Measurements from ENCODE around the gene JAML. TPM values are rescaled to one million over a fixed set of nuclear protein-coding genes. Genes with fewer than 3 reads are reported as not detected.

The JAML gene
- total RNA-seq, 1 experiment from 2014 or later = not detected

GRCh38 chr11:118236170-118236569 is 11.4 kb upstream of the JAML start:
- H3K4me3 Mint-ChIP-seq (ENCODE audit: unreplicated experiment) = no peak overlapping the region
- BruUV-seq (replicated peaks) = no TSS peak
- ChIA-PET CTCF (no interaction called here), POLR2A (no interaction called here)
- TF ChIP-seq CTCF (IDR thresholded peaks at IDR 0.05; ENCODE audit: unreplicated experiment) = no peak
- peaks cover 27% of the 10 kb centered on the region for H3K36me3 Mint-ChIP-seq (ENCODE audit: insufficient read depth, unreplicated experiment)
- no peak for DNase-seq (ENCODE audit: unreplicated experiment)
- no peak overlapping the region for H3K27ac Mint-ChIP-seq (ENCODE audit: low read depth, unreplicated experiment)
- peaks cover 5% of the 10 kb centered on the region for H3K4me1 Mint-ChIP-seq (ENCODE audit: insufficient read depth, unreplicated experiment)
- no peaks in the 10 kb centered on the region for H3K9me3 Mint-ChIP-seq (ENCODE audit: unreplicated experiment)
- intact Hi-C loops (cut with micrococcal nuclease) = no loop called here
- H3K27me3 Mint-ChIP-seq (ENCODE audit: insufficient read depth, unreplicated experiment) = no peaks in the 10 kb centered on the region

DNA sequence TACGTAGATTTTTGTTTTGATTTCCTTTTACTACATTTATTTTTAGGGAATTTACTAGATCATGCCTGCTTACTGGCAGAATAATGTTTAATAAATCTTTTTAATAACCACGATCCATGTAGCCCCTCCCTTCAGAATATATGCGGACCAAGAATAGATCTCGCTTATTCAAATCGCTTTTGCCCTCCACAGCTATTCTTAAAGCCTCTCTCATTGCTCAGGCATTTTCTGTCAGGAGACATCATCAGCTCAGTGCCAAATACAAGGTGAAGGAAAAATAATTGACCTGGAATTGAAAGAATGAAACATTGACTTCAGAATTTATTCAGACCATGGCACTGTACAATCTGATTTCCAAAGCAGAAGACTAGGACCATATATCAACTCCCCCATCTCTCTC is 10.0 kb upstream of the JAML start:
- H3K36me3 Mint-ChIP-seq (ENCODE audit: insufficient read depth, unreplicated experiment) = peaks cover 27% of the 10 kb centered on the region
- H3K4me3 Mint-ChIP-seq (ENCODE audit: unreplicated experiment) = no peak overlapping the region
- TF ChIP-seq CTCF (IDR thresholded peaks at IDR 0.05; ENCODE audit: unreplicated experiment) = no peak
- ChIA-PET POLR2A (no interaction called here), CTCF (no interaction called here)
- H3K4me1 Mint-ChIP-seq (ENCODE audit: insufficient read depth, unreplicated experiment) = no peaks in the 10 kb centered on the region
- H3K27me3 Mint-ChIP-seq (ENCODE audit: insufficient read depth, unreplicated experiment) = no peaks in the 10 kb centered on the region
- intact Hi-C loops (cut with micrococcal nuclease) = no loop called here
- no peak overlapping the region for H3K27ac Mint-ChIP-seq (ENCODE audit: low read depth, unreplicated experiment)
- no TSS peak for BruUV-seq (replicated peaks)
- H3K9me3 Mint-ChIP-seq (ENCODE audit: unreplicated experiment) = no peaks in the 10 kb centered on the region
- DNase-seq (ENCODE audit: unreplicated experiment) = no peak

DNA sequence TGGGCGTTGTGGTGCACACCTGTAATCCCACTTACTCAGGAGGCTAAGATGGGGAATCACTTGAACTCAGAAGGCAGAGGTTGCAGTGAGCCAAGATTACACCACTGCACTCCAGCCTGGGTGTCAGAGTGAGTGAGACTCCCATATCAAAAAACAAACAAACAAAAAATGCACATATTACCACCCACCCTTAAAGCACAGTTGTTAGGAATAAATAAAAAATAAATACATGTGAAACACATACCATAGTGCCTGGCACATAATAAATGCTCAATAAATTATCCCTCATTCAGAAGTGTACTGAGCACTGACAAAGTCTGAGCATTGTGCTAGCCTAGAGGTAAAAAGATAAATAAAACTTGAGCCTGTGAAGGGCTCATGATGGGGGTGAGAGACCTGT is 9.0 kb upstream of the JAML start:
- ChIA-PET POLR2A (no interaction called here), CTCF (interaction anchor here (0.6 kb wide), 1 partner anchor 46 kb away, joined by 3 read pairs; no protein-coding TSS in a partner anchor)
- BruUV-seq (replicated peaks) = no TSS peak

GRCh38 chr11:118233377-118233776 is 8.6 kb upstream of the JAML start:
- H3K27me3 Mint-ChIP-seq (ENCODE audit: insufficient read depth, unreplicated experiment) = no peaks in the 10 kb centered on the region
- no TSS peak for BruUV-seq (replicated peaks)
- TF ChIP-seq CTCF (IDR thresholded peaks at IDR 0.05; ENCODE audit: unreplicated experiment) = no peak
- H3K4me1 Mint-ChIP-seq (ENCODE audit: insufficient read depth, unreplicated experiment) = no peaks in the 10 kb centered on the region
- intact Hi-C loops (cut with micrococcal nuclease) = no loop called here
- ChIA-PET POLR2A (no interaction called here), CTCF (interaction anchor here (0.6 kb wide), 1 partner anchor 45 kb away, joined by 3 read pairs; no protein-coding TSS in a partner anchor)
- no peaks in the 10 kb centered on the region for H3K9me3 Mint-ChIP-seq (ENCODE audit: unreplicated experiment)
- DNase-seq (ENCODE audit: unreplicated experiment) = no peak
- H3K27ac Mint-ChIP-seq (ENCODE audit: low read depth, unreplicated experiment) = no peak overlapping the region
- no peak overlapping the region for H3K4me3 Mint-ChIP-seq (ENCODE audit: unreplicated experiment)
- peaks cover 31% of the 10 kb centered on the region for H3K36me3 Mint-ChIP-seq (ENCODE audit: insufficient read depth, unreplicated experiment)

More for the DNA sequence above, 9.0 kb upstream of the JAML start:
- Mint-ChIP-seq H3K36me3 (ENCODE audit: insufficient read depth, unreplicated experiment) (peaks cover 34% of the 10 kb centered on the region), H3K4me3 (ENCODE audit: unreplicated experiment) (no peak overlapping the region), H3K4me1 (ENCODE audit: insufficient read depth, unreplicated experiment) (no peaks in the 10 kb centered on the region), H3K9me3 (ENCODE audit: unreplicated experiment) (no peaks in the 10 kb centered on the region), H3K27ac (ENCODE audit: low read depth, unreplicated experiment) (no peak overlapping the region), H3K27me3 (ENCODE audit: insufficient read depth, unreplicated experiment) (no peaks in the 10 kb centered on the region)
- intact Hi-C loops (cut with micrococcal nuclease) = no loop called here
- TF ChIP-seq CTCF (IDR thresholded peaks at IDR 0.05; ENCODE audit: unreplicated experiment) = no peak
- no peak for DNase-seq (ENCODE audit: unreplicated experiment)
